SK-N-MC (cell line): ENCODE measurements around the gene PDE9A.

Experiments used
- EZH2 ChIP-seq: fragments of 200-600 bp; sonication (generic); IDR thresholded peaks from one replicate; pipeline ENCODE4 v1.6.1; 2017; ENCODE audit warnings: antibody characterized with exemption
- POLR2AphosphoS5 ChIP-seq: IDR thresholded peaks from 2 replicates; pipeline ENCODE4 v1.6.1; 2012; ENCODE audit warnings: mild to moderate bottlenecking, low read depth, low read length, borderline replicate concordance

DNA sequence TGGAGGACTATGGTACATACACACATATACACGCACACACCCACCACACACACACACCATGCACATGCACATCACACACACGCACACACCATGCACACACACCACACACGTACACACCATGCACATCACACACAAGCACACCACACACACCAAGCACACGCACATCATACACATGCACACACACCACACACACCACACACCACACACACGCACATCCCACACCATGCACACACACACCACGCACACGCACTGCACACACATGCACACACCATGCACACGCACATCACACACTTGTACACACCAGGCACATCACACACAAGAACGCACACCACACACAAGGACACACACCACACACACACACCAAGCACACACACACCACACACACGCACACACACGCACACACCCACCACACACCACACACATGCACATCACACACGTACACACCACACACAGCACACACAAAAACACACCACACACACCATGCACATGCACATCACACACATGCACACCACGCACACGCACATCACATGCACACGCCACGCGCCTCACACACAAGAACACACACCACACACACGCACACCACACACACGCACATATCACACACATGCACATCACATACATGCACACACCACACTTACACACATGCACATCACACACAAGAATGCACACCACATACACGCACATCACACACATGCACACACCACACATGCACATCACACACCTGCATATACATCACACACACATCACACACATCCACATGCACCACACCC lies 9.2 kb downstream of the PDE9A start:
- TF ChIP-seq POLR2AphosphoS5 (no peak), EZH2 (no peak)
